ENCODE results near the gene ADGRL2.

The ADGRL2 gene

GRCh38 chr1:81921344-81921743 lies 120.6 kb downstream of the ADGRL2 start:
- DNase-seq: no peak

- DNase-seq: no peak
These were observed 121.2 kb downstream of the ADGRL2 start for GRCh38 chr1:81921851-81922462.

DNA sequence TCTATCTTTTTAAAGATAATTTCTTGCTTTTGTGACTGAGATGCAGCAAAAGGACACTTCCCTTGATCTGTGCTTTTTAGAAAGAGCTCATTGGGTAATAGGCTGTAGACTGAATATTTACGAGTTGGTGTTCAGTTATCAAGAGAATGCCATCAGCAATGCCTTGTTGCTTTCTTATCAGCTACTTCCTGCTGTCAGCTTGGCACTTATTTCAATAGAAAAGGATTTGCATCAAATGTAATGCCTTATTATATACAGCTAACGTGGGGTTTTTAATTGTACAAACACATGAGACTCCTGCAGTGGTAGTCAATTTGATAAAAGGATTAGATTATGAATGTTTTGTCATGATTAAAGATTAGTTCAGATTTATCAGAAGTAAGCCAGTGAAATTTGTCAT lies 122.2 kb downstream of the ADGRL2 start:
- DNase-seq: no peak

- DNase-seq: no peak
These were observed 128.4 kb downstream of the ADGRL2 start for GRCh38 chr1:81929106-81929505.

DNA sequence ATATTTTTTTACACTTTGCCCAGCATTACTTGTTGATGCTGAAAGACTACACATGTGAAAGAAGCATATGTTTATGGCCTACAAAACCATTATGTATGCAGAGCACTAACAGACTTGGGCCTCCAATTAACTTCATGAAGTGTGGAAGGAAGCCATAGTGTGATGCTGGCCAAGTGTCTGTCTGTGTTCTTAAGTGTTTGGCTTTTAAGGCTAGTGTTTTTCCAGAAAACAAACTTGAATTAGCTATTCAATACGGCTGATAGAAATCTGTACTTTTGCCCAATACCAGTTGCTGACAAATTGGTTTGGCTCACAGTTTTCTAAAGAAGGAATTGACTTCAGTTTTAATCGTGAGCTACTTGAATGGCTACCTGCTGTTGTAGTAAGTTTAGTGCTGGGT lies 136.1 kb downstream of the ADGRL2 start:
- no peak for DNase-seq

DNA sequence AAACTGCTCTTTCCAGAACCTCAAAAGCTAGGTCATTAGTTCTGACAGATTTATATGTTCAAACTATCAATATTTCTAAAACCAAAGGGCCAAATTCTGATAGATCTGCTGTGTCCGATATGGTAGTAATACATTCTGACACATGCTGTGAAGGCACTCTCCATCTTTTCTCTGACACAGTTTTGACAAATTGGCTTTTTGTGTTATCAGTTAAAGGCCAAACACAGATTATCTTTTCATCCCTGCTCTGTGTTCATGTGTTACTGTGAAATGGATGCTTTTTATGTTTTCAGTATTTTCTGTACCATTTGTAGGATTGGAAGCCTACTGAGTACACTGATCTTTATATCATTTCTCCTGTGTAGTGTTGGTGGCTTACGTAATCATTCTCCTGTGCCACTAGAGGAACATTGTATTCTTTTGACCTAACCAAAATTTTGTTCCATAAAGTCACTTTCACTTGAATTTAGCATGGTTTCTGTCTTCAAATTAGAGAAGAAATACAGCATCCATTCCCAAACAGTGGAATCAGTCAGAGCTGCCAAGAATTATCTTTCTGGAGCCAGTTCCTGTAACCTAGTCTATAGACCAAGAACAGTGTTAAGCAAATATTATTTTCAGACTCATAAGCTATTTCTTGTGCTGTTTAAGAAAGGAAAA lies 137.2 kb downstream of the ADGRL2 start:
- no peak for DNase-seq

DNA sequence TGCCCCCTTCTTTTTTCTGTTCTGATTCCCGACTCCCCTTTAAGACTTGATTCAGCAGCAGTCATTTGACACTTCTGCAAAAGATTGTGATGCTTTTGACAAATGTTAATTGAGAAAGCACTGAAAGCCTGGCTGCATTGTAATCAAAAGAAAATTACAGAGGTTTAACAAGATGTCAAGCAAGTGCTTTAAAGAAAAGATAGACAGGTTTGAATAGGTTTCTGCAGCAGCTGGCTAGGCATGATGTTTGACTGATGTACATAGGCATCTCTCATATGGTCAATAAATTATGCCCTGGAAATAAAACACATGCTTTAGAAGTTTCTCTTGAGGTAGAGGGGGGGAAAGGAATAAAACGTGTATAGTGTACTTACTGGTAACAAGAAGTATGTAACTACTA lies 147.8 kb downstream of the ADGRL2 start:
- DNase-seq: no peak

GRCh38 chr1:81949421-81949820 lies 148.7 kb downstream of the ADGRL2 start:
- DNase-seq: no peak

- DNase-seq: no peak
These were observed 149.3 kb downstream of the ADGRL2 start for GRCh38 chr1:81950037-81950436.

- no peak for DNase-seq
These were observed 150.0 kb downstream of the ADGRL2 start for GRCh38 chr1:81950591-81951244.

DNA sequence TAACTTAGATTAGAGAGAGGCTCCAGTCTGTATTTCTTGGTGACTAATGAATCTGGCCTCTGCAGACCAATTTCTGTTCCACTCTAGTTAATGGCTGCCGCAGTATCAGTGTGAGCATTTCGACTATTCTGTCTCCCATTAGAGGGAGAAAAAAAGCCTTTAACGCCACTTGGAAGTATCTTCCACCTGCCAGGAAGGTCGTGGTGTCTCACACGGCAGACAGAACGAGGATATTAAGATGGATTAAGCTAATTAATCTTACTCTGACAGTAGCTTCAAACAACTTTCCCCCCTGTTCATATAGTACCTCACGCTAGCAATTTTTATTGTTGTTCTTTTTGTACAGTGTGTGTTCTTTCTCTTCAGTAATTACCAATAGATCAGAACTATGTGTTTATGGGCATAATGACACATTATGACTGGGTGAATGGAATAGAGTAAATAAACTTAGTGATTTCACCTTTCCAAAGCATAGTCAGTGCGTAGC lies 153.8 kb downstream of the ADGRL2 start:
- no peak for DNase-seq

GRCh38 chr1:81967951-81968350 lies 167.2 kb downstream of the ADGRL2 start:
- no peak for DNase-seq

DNA sequence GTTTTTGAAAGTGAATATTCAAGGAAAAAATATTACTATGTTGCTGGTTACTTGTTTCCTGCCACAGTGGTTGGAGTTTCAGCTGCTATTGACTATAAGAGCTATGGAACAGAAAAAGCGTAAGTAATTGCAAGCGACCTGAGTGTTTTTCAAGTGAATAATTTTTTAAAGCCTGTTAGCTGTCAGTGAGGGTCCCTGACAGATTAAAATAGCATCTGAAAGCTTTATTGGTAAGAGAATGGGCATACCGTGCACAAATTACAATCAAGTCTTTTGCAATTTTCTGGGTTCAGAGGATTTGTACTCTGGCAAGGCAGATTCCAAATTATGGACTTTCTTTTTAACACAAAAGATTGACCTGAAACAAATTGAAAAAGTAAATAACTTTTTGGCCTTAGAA lies 169.7 kb downstream of the ADGRL2 start:
- DNase-seq: no peak

DNA sequence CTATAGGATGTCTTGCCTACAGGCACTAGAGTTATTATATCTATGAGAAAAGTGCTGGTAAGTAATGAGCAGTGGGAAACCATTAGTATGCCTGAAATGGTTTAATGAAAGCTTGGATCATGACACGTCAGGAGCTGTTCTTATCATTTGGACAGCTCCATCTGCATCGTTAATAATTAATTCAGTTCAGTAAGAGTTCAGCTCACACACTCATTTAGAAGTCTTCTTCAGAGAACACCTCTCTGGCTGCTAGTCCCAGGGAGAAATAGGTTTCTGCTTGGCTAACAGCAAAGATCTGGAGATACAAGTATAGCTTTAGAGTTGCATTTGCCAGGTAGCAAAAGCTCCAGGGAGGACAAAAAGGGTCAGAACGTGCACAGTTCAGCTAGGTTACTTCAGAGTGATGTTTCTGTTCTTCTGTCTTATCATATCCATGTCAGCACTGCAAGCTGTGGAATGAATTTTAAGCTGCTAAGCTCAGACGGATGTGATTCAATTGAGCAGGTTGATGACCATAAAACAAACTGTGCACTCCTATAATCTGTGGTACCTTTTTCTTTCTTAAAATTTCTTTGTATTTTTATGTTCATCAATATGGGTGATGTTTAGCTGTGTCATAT lies 173.6 kb downstream of the ADGRL2 start:
- no peak for DNase-seq

GRCh38 chr1:81974883-81975555 lies 174.3 kb downstream of the ADGRL2 start:
- DNase-seq: no peak

GRCh38 chr1:81976539-81976938 lies 175.8 kb downstream of the ADGRL2 start:
- no peak for DNase-seq

- no peak for DNase-seq
These were observed 178.2 kb downstream of the ADGRL2 start for GRCh38 chr1:81978945-81979344.

- DNase-seq: no peak
These were observed 181.8 kb downstream of the ADGRL2 start for GRCh38 chr1:81982523-81982922.

- DNase-seq: no peak
These were observed 188.8 kb downstream of the ADGRL2 start for GRCh38 chr1:81989524-81989923.

- DNase-seq: no peak
These were observed 189.5 kb downstream of the ADGRL2 start for GRCh38 chr1:81990241-81990640.

- DNase-seq: no peak
These were observed 197.4 kb downstream of the ADGRL2 start for GRCh38 chr1:81998165-81998564.

GRCh38 chr1:81999364-81999763 lies 198.6 kb downstream of the ADGRL2 start:
- DNase-seq: no peak

- DNase-seq: no peak
These were observed 199.5 kb downstream of the ADGRL2 start for GRCh38 chr1:82000221-82000620.
